ENCODE data around the gene FASLG. TPM values are rescaled to one million over a fixed set of nuclear protein-coding genes. Genes with fewer than 3 reads are reported as not detected.

Gene FASLG
- total and polyA plus RNA-seq, 2 experiments from 2014 or later, result not detected

- H3K79me2 ChIP-seq, result no peaks in the 10 kb centered on the region
- H3K4me3 ChIP-seq, result no peak overlapping the region
- H2AFZ ChIP-seq, result no peak overlapping the region
- no peaks in the 10 kb centered on the region for H4K20me1 ChIP-seq (ENCODE audit: insufficient read depth, poor library complexity, severe bottlenecking)
- DNase-seq (ENCODE audit: low spot score), result no peak
- no peak for TF ChIP-seq EZH2 (IDR thresholded peaks at IDR 0.05; ENCODE audit: borderline replicate concordance)
- TF ChIP-seq EZH2phosphoT487 (IDR thresholded peaks at IDR 0.05; ENCODE audit: low read depth, severe bottlenecking, unreplicated experiment), result no peak
- no peak for TF ChIP-seq CTCF (IDR thresholded peaks at IDR 0.05; ENCODE audit: poor library complexity)
- H3K9me2 ChIP-seq (replicated peaks; ENCODE audit: insufficient read depth), result no peaks in the 10 kb centered on the region
- no peak overlapping the region for H3K4me2 ChIP-seq
- H3K27me3 ChIP-seq, result no peaks in the 10 kb centered on the region
- 88% methylated on average over 3 of the region's 3 CpGs for WGBS (ENCODE audit: low lambda C conversion rate, missing lambda C conversion rate)
- H3K4me1 ChIP-seq (ENCODE audit: insufficient read depth), result peaks cover 14% of the 10 kb centered on the region
- no peaks in the 10 kb centered on the region for H3K9me3 ChIP-seq (ENCODE audit: low read depth)
- H3K36me3 ChIP-seq (replicated peaks; ENCODE audit: insufficient read depth, low read depth), result no peaks in the 10 kb centered on the region
- H3K27ac ChIP-seq, result no peak overlapping the region
Measured at GRCh38 chr1:172668097-172668496, 9.2 kb downstream of the FASLG start.

GRCh38 chr1:172669011-172669410 is 10.1 kb downstream of the FASLG start:
- no peak for DNase-seq (ENCODE audit: low spot score)
- Histone ChIP-seq H3K4me2 (no peak overlapping the region), H3K9me2 (replicated peaks; ENCODE audit: insufficient read depth) (no peaks in the 10 kb centered on the region), H3K4me1 (ENCODE audit: insufficient read depth) (peaks cover 14% of the 10 kb centered on the region), H3K4me3 (no peak overlapping the region), H3K27ac (no peak overlapping the region), H4K20me1 (ENCODE audit: insufficient read depth, poor library complexity, severe bottlenecking) (no peaks in the 10 kb centered on the region), H3K9me3 (ENCODE audit: low read depth) (no peaks in the 10 kb centered on the region), H3K36me3 (replicated peaks; ENCODE audit: insufficient read depth, low read depth) (no peaks in the 10 kb centered on the region), H2AFZ (no peak overlapping the region), H3K79me2 (no peaks in the 10 kb centered on the region), H3K27me3 (no peaks in the 10 kb centered on the region)
- TF ChIP-seq CTCF (IDR thresholded peaks at IDR 0.05; ENCODE audit: poor library complexity), result no peak
- no peak for TF ChIP-seq EZH2 (IDR thresholded peaks at IDR 0.05; ENCODE audit: borderline replicate concordance)
- TF ChIP-seq EZH2phosphoT487 (IDR thresholded peaks at IDR 0.05; ENCODE audit: low read depth, severe bottlenecking, unreplicated experiment), result no peak
- WGBS (ENCODE audit: low lambda C conversion rate, missing lambda C conversion rate), result 92% methylated on average over 3 of the region's 3 CpGs

GRCh38 chr1:172670316-172670715 is 11.4 kb downstream of the FASLG start:
- no peaks in the 10 kb centered on the region for H4K20me1 ChIP-seq (ENCODE audit: insufficient read depth, poor library complexity, severe bottlenecking)
- no peaks in the 10 kb centered on the region for H3K36me3 ChIP-seq (replicated peaks; ENCODE audit: insufficient read depth, low read depth)
- H3K4me2 ChIP-seq, result no peak overlapping the region
- H3K4me3 ChIP-seq, result no peak overlapping the region
- no peaks in the 10 kb centered on the region for H3K9me3 ChIP-seq (ENCODE audit: low read depth)
- H2AFZ ChIP-seq, result no peak overlapping the region
- H3K27ac ChIP-seq, result no peak overlapping the region
- no peaks in the 10 kb centered on the region for H3K79me2 ChIP-seq
- TF ChIP-seq EZH2phosphoT487 (IDR thresholded peaks at IDR 0.05; ENCODE audit: low read depth, severe bottlenecking, unreplicated experiment) (no peak), CTCF (IDR thresholded peaks at IDR 0.05; ENCODE audit: poor library complexity) (no peak), EZH2 (IDR thresholded peaks at IDR 0.05; ENCODE audit: borderline replicate concordance) (no peak)
- no peaks in the 10 kb centered on the region for H3K27me3 ChIP-seq
- no peaks in the 10 kb centered on the region for H3K9me2 ChIP-seq (replicated peaks; ENCODE audit: insufficient read depth)
- no peak for DNase-seq (ENCODE audit: low spot score)
- WGBS (ENCODE audit: low lambda C conversion rate, missing lambda C conversion rate), result 90% methylated on average over 4 of the region's 4 CpGs
- peaks cover 14% of the 10 kb centered on the region for H3K4me1 ChIP-seq (ENCODE audit: insufficient read depth)

- 57% methylated on average over 4 of the region's 4 CpGs for WGBS (ENCODE audit: low lambda C conversion rate, missing lambda C conversion rate)
- Histone ChIP-seq H3K9me3 (ENCODE audit: low read depth) (no peaks in the 10 kb centered on the region), H3K4me1 (ENCODE audit: insufficient read depth) (peaks cover 14% of the 10 kb centered on the region), H3K36me3 (replicated peaks; ENCODE audit: insufficient read depth, low read depth) (no peaks in the 10 kb centered on the region), H3K4me2 (no peak overlapping the region), H2AFZ (no peak overlapping the region), H3K27ac (no peak overlapping the region), H4K20me1 (ENCODE audit: insufficient read depth, poor library complexity, severe bottlenecking) (no peaks in the 10 kb centered on the region), H3K4me3 (no peak overlapping the region), H3K27me3 (no peaks in the 10 kb centered on the region), H3K9me2 (replicated peaks; ENCODE audit: insufficient read depth) (no peaks in the 10 kb centered on the region), H3K79me2 (no peaks in the 10 kb centered on the region)
- TF ChIP-seq EZH2phosphoT487 (IDR thresholded peaks at IDR 0.05; ENCODE audit: low read depth, severe bottlenecking, unreplicated experiment) (no peak), EZH2 (IDR thresholded peaks at IDR 0.05; ENCODE audit: borderline replicate concordance) (no peak), CTCF (IDR thresholded peaks at IDR 0.05; ENCODE audit: poor library complexity) (no peak)
- no peak for DNase-seq (ENCODE audit: low spot score)
Measured at GRCh38 chr1:172670791-172671190, 11.9 kb downstream of the FASLG start.

All from hepatocyte (in vitro differentiated cells).